ENCODE results near the gene PEG3. TPM values are rescaled to one million over a fixed set of nuclear protein-coding genes. Genes with fewer than 3 reads are reported as not detected.

Gene PEG3
- total and polyA plus RNA-seq, 2 experiments from 2014 or later, result not detected

DNA sequence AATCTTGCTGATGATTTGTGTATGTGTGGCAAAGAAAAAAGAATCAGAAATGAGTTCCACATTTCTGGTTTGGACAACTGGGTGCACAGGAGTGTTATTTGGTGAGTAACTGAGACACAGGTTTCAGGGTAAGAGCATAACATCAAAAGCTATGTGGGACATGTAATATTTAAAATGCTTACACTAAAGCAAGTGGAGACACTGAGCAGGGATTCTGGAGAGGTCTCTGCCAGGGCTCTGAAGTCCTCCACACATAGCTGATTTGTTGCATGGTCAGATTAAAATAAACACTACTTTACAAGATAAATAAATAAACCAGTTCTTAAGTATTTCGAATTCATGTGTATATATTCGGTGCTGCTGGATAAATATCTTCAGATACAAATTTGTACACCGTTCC lies 16.3 kb upstream of the PEG3 start:
- no peaks in the 10 kb centered on the region for H3K4me1 ChIP-seq (ENCODE audit: insufficient read depth)
- Mint-ChIP-seq H3K27me3 (ENCODE audit: insufficient read depth, low read depth, poor library complexity) (no peaks in the 10 kb centered on the region), H3K4me3 (no peak overlapping the region), H3K36me3 (ENCODE audit: low read depth) (peaks cover 35% of the 10 kb centered on the region), H3K9me3 (peaks cover 93% of the 10 kb centered on the region), H3K4me1 (no peaks in the 10 kb centered on the region), H3K27ac (no peak overlapping the region)
- H3F3A ChIP-seq (replicated peaks; ENCODE audit: low read depth), result no peaks in the 10 kb centered on the region
- H4K20me1 ChIP-seq (replicated peaks; ENCODE audit: insufficient read depth), result no peaks in the 10 kb centered on the region
- no peak overlapping the region for H2AFZ ChIP-seq
- H3K79me2 ChIP-seq (replicated peaks; ENCODE audit: insufficient read depth), result no peaks in the 10 kb centered on the region
- DNase-seq (ENCODE audit: low spot score) (no peak), ATAC-seq (no peak)
- no peaks in the 10 kb centered on the region for H3K9me2 ChIP-seq (ENCODE audit: insufficient read depth)
- H3K36me3 ChIP-seq (ENCODE audit: insufficient read depth), result peaks cover 12% of the 10 kb centered on the region
- H3K4me3 ChIP-seq, result no peak overlapping the region
- no peaks in the 10 kb centered on the region for H3K27me3 ChIP-seq (ENCODE audit: insufficient read depth)
- no peak overlapping the region for H3K27ac ChIP-seq (ENCODE audit: low read depth)
- TF ChIP-seq, protein P1, sequence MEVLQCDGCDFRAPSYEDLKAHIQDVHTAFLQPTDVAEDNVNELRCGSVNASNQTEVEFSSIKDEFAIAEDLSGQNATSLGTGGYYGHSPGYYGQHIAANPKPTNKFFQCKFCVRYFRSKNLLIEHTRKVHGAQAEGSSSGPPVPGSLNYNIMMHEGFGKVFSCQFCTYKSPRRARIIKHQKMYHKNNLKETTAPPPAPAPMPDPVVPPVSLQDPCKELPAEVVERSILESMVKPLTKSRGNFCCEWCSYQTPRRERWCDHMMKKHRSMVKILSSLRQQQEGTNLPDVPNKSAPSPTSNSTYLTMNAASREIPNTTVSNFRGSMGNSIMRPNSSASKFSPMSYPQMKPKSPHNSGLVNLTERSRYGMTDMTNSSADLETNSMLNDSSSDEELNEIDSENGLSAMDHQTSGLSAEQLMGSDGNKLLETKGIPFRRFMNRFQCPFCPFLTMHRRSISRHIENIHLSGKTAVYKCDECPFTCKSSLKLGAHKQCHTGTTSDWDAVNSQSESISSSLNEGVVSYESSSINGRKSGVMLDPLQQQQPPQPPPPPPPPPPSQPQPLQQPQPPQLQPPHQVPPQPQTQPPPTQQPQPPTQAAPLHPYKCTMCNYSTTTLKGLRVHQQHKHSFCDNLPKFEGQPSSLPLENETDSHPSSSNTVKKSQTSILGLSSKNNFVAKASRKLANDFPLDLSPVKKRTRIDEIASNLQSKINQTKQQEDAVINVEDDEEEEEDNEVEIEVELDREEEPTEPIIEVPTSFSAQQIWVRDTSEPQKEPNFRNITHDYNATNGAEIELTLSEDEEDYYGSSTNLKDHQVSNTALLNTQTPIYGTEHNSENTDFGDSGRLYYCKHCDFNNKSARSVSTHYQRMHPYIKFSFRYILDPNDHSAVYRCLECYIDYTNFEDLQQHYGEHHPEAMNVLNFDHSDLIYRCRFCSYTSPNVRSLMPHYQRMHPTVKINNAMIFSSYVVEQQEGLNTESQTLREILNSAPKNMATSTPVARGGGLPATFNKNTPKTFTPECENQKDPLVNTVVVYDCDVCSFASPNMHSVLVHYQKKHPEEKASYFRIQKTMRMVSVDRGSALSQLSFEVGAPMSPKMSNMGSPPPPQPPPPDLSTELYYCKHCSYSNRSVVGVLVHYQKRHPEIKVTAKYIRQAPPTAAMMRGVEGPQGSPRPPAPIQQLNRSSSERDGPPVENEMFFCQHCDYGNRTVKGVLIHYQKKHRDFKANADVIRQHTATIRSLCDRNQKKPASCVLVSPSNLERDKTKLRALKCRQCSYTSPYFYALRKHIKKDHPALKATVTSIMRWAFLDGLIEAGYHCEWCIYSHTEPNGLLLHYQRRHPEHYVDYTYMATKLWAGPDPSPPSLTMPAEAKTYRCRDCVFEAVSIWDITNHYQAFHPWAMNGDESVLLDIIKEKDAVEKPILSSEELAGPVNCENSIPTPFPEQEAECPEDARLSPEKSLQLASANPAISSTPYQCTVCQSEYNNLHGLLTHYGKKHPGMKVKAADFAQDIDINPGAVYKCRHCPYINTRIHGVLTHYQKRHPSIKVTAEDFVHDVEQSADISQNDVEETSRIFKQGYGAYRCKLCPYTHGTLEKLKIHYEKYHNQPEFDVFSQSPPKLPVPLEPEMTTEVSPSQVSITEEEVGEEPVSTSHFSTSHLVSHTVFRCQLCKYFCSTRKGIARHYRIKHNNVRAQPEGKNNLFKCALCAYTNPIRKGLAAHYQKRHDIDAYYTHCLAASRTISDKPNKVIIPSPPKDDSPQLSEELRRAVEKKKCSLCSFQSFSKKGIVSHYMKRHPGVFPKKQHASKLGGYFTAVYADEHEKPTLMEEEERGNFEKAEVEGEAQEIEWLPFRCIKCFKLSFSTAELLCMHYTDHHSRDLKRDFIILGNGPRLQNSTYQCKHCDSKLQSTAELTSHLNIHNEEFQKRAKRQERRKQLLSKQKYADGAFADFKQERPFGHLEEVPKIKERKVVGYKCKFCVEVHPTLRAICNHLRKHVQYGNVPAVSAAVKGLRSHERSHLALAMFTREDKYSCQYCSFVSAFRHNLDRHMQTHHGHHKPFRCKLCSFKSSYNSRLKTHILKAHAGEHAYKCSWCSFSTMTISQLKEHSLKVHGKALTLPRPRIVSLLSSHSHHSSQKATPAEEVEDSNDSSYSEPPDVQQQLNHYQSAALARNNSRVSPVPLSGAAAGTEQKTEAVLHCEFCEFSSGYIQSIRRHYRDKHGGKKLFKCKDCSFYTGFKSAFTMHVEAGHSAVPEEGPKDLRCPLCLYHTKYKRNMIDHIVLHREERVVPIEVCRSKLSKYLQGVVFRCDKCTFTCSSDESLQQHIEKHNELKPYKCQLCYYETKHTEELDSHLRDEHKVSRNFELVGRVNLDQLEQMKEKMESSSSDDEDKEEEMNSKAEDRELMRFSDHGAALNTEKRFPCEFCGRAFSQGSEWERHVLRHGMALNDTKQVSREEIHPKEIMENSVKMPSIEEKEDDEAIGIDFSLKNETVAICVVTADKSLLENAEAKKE (CRISPR knock-in tag; IDR thresholded peaks at IDR 0.05), result no peak
- TF ChIP-seq EZH2 (IDR thresholded peaks at IDR 0.05; ENCODE audit: low read depth, unreplicated experiment) (no peak), ZNF114 (CRISPR knock-in tag; IDR thresholded peaks at IDR 0.05) (no peak), JUNB (IDR thresholded peaks at IDR 0.05; ENCODE audit: unreplicated experiment) (no peak), STAT1 (IDR thresholded peaks at IDR 0.05; ENCODE audit: unreplicated experiment) (no peak), NANOG (IDR thresholded peaks at IDR 0.05; ENCODE audit: borderline replicate concordance) (no peak), ZNF331 (CRISPR knock-in tag; IDR thresholded peaks at IDR 0.05; ENCODE audit: low read depth) (no peak), CTCF (conservative IDR thresholded peaks at IDR 0.05; ENCODE audit: low read depth in 2 of 2) (no peak), POLR2AphosphoS5 (IDR thresholded peaks at IDR 0.05; ENCODE audit: low read depth) (no peak), CREB1 (CRISPR knock-in tag; IDR thresholded peaks at IDR 0.05; ENCODE audit: low read depth) (no peak), ETS1 (IDR thresholded peaks at IDR 0.05) (no peak), EZH2phosphoT487 (IDR thresholded peaks at IDR 0.05; ENCODE audit: unreplicated experiment) (no peak)
- TF ChIP-seq, protein P2, sequence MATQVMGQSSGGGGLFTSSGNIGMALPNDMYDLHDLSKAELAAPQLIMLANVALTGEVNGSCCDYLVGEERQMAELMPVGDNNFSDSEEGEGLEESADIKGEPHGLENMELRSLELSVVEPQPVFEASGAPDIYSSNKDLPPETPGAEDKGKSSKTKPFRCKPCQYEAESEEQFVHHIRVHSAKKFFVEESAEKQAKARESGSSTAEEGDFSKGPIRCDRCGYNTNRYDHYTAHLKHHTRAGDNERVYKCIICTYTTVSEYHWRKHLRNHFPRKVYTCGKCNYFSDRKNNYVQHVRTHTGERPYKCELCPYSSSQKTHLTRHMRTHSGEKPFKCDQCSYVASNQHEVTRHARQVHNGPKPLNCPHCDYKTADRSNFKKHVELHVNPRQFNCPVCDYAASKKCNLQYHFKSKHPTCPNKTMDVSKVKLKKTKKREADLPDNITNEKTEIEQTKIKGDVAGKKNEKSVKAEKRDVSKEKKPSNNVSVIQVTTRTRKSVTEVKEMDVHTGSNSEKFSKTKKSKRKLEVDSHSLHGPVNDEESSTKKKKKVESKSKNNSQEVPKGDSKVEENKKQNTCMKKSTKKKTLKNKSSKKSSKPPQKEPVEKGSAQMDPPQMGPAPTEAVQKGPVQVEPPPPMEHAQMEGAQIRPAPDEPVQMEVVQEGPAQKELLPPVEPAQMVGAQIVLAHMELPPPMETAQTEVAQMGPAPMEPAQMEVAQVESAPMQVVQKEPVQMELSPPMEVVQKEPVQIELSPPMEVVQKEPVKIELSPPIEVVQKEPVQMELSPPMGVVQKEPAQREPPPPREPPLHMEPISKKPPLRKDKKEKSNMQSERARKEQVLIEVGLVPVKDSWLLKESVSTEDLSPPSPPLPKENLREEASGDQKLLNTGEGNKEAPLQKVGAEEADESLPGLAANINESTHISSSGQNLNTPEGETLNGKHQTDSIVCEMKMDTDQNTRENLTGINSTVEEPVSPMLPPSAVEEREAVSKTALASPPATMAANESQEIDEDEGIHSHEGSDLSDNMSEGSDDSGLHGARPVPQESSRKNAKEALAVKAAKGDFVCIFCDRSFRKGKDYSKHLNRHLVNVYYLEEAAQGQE (IDR thresholded peaks at IDR 0.05; ENCODE audit: unreplicated experiment), result no peak
- H3K4me2 ChIP-seq, result no peak overlapping the region
